ENCODE results near the gene ATP6V1B1. TPM values are rescaled to one million over a fixed set of nuclear protein-coding genes. Genes with fewer than 3 reads are reported as not detected.

Gene ATP6V1B1
- total RNA-seq, 4 donors from 2014 or later: 22.7 to 66.9 (median 39.5) TPM

GRCh38 chr2:70960833-70961647 lies 25.3 kb downstream of the ATP6V1B1 start:
- DNase-seq (ENCODE audit: low spot score in 2 of 2): peak; percentile 54 to 74
- no peaks in the 10 kb centered on the region for H3K9me3 ChIP-seq
- 76% methylated on average over 12 of the region's 14 CpGs for WGBS
- H3K27me3 ChIP-seq: peaks cover 33% of the 10 kb centered on the region
- peaks cover 8% of the 10 kb centered on the region for H3K4me1 ChIP-seq
- H3K27ac ChIP-seq: no peak overlapping the region
- H3K36me3 ChIP-seq: no peaks in the 10 kb centered on the region
- TF ChIP-seq, protein P1, sequence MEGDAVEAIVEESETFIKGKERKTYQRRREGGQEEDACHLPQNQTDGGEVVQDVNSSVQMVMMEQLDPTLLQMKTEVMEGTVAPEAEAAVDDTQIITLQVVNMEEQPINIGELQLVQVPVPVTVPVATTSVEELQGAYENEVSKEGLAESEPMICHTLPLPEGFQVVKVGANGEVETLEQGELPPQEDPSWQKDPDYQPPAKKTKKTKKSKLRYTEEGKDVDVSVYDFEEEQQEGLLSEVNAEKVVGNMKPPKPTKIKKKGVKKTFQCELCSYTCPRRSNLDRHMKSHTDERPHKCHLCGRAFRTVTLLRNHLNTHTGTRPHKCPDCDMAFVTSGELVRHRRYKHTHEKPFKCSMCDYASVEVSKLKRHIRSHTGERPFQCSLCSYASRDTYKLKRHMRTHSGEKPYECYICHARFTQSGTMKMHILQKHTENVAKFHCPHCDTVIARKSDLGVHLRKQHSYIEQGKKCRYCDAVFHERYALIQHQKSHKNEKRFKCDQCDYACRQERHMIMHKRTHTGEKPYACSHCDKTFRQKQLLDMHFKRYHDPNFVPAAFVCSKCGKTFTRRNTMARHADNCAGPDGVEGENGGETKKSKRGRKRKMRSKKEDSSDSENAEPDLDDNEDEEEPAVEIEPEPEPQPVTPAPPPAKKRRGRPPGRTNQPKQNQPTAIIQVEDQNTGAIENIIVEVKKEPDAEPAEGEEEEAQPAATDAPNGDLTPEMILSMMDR (IDR thresholded peaks at IDR 0.05): no peak
- no peak for TF ChIP-seq POLR2A (IDR thresholded peaks at IDR 0.05)
- no peak for TF ChIP-seq POLR2AphosphoS5 (IDR thresholded peaks at IDR 0.05)
- no peak for TF ChIP-seq EP300 (IDR thresholded peaks at IDR 0.05)
- H3K4me3 ChIP-seq: no peak overlapping the region

DNA sequence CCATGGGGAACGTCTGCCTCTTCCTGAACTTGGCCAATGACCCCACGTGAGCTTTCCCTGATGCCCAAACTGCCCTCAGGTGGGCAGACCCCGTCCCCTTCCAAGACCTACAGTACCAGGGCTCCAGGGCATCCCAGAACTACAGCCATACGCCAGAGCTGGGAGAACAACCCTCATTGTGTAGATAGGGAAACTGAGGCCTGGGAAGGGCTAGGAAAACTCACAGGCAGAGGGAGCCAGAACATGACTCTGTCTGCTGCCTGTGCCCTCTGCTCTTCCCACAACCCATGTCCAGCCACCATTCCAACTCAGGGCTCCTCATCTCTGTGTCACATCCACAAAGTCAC lies 25.9 kb downstream of the ATP6V1B1 start:
- Histone ChIP-seq H3K36me3 (no peaks in the 10 kb centered on the region), H3K27me3 (peaks cover 33% of the 10 kb centered on the region), H3K27ac (no peak overlapping the region), H3K4me3 (no peak overlapping the region), H3K4me1 (peaks cover 8% of the 10 kb centered on the region), H3K9me3 (no peaks in the 10 kb centered on the region)
- TF ChIP-seq POLR2AphosphoS5 (IDR thresholded peaks at IDR 0.05): no peak
- no peak for TF ChIP-seq POLR2A (IDR thresholded peaks at IDR 0.05)
- TF ChIP-seq, protein P1 (IDR thresholded peaks at IDR 0.05): no peak
- no peak for TF ChIP-seq EP300 (IDR thresholded peaks at IDR 0.05)
- 85% methylated on average over 3 of the region's 4 CpGs for WGBS
- no peak for DNase-seq (ENCODE audit: low spot score in 2 of 2)

- 83% methylated on average over 10 of the region's 12 CpGs for WGBS
- Histone ChIP-seq H3K36me3 (no peaks in the 10 kb centered on the region), H3K27me3 (peaks cover 33% of the 10 kb centered on the region), H3K4me3 (no peak overlapping the region), H3K27ac (no peak overlapping the region), H3K9me3 (no peaks in the 10 kb centered on the region), H3K4me1 (peaks cover 8% of the 10 kb centered on the region)
- DNase-seq (ENCODE audit: low spot score in 2 of 2): peak; percentile 46 to 55
- no peak for TF ChIP-seq POLR2A (IDR thresholded peaks at IDR 0.05)
- TF ChIP-seq POLR2AphosphoS5 (IDR thresholded peaks at IDR 0.05): no peak
- TF ChIP-seq, protein P1 (IDR thresholded peaks at IDR 0.05): no peak
- no peak for TF ChIP-seq EP300 (IDR thresholded peaks at IDR 0.05)
Observed at GRCh38 chr2:70962211-70962884, 26.6 kb downstream of the ATP6V1B1 start.

DNA sequence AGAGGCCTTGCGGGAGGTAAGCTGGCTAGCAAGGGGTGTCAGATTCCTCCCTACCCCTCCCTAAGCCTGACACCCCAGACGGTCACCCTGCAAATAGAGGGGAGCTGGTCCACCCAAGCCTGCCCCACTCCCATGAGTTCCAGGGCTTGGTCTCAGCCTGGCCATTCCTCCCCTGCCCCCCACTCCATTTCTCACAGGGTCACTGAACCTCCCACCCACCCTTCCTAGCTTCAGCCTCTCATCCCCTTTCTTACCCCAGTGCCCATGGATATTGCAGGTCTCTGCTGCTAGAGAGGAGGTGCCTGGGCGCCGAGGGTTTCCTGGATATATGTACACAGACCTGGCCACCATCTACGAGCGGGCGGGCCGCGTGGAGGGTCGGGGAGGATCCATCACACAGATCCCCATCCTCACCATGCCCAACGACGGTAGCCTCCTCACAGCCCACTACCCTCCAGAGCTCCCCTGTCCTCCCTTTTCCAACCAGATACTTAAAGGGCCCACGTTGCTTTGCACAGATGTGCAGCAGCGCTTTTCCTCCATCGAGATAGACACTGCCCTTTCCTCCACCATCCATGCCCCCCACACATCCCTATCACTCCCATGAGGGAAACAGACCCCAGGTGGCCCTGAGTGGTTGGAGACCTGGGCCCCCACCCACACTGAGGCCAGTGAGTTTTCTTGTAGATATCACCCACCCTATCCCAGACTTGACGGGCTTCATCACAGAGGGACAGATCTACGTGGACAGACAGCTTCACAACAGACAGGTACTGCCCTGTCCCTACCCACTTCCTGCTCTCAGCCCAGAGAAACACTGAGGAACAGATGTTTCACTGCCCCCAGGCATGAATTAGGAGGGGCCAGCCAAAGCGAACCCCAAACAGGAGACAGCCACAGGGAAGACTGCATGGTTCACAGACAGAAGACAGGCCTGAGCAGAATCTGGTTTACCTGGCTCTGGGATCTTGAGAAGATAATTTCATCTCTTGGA lies 27.5 kb downstream of the ATP6V1B1 start:
- peak; percentile 58 to 77 for DNase-seq (ENCODE audit: low spot score in 2 of 2)
- Histone ChIP-seq H3K9me3 (no peaks in the 10 kb centered on the region), H3K36me3 (no peaks in the 10 kb centered on the region), H3K27ac (no peak overlapping the region), H3K4me1 (peaks cover 8% of the 10 kb centered on the region), H3K4me3 (no peak overlapping the region), H3K27me3 (peaks cover 33% of the 10 kb centered on the region)
- no peak for TF ChIP-seq POLR2AphosphoS5 (IDR thresholded peaks at IDR 0.05)
- TF ChIP-seq POLR2A (IDR thresholded peaks at IDR 0.05): no peak
- no peak for TF ChIP-seq EP300 (IDR thresholded peaks at IDR 0.05)
- TF ChIP-seq, protein P1 (IDR thresholded peaks at IDR 0.05): no peak
- 66% methylated on average over 18 of the region's 18 CpGs for WGBS

Data from suprapubic skin (tissue), 4 donors.